CD4-positive, alpha-beta T cell treated with Interleukin-1 beta for 1 hour (primary cell): ENCODE results near the gene ATXN1.

Source experiments
- DNase-seq, 2 donors: peaks; one replicate each; pipeline ENCODE4 v3.0.0-alpha.2; 2020 to 2022

The ATXN1 gene

GRCh38 chr6:16696496-16696895 lies 64.8 kb downstream of the ATXN1 start:
- DNase-seq: no peak

GRCh38 chr6:16694781-16695578 lies 66.3 kb downstream of the ATXN1 start:
- peak in 1 of 2 donors; percentile 57 for DNase-seq

- no peak for DNase-seq
Measured at GRCh38 chr6:16691324-16691723, 69.9 kb downstream of the ATXN1 start.

GRCh38 chr6:16690608-16691142 lies 70.6 kb downstream of the ATXN1 start:
- no peak for DNase-seq

- DNase-seq: no peak
Measured at GRCh38 chr6:16689788-16690607, 71.3 kb downstream of the ATXN1 start.

GRCh38 chr6:16688984-16689636 lies 72.2 kb downstream of the ATXN1 start:
- no peak for DNase-seq

- DNase-seq: no peak
Measured at GRCh38 chr6:16688436-16688835, 72.8 kb downstream of the ATXN1 start.

- DNase-seq: no peak
Measured at GRCh38 chr6:16687045-16687444, 74.2 kb downstream of the ATXN1 start.

GRCh38 chr6:16684896-16685554 lies 76.2 kb downstream of the ATXN1 start:
- peak; percentile 65 to 69 for DNase-seq

- peak in 1 of 2 donors; percentile 29 for DNase-seq
Measured at GRCh38 chr6:16684195-16684689, 77.0 kb downstream of the ATXN1 start.

GRCh38 chr6:16683641-16684194 lies 77.5 kb downstream of the ATXN1 start:
- peak in 1 of 2 donors; percentile 55 for DNase-seq

- no peak for DNase-seq
Measured at GRCh38 chr6:16681260-16681873, 79.9 kb downstream of the ATXN1 start.

- DNase-seq: no peak
Measured at GRCh38 chr6:16679050-16679449, 82.2 kb downstream of the ATXN1 start.

- DNase-seq: no peak
Measured at GRCh38 chr6:16677458-16677857, 83.8 kb downstream of the ATXN1 start.

- DNase-seq: no peak
Measured at GRCh38 chr6:16676978-16677377, 84.3 kb downstream of the ATXN1 start.

GRCh38 chr6:16676376-16676775 lies 84.9 kb downstream of the ATXN1 start:
- no peak for DNase-seq

GRCh38 chr6:16674801-16675392 lies 86.4 kb downstream of the ATXN1 start:
- no peak for DNase-seq

GRCh38 chr6:16673011-16673797 lies 88.1 kb downstream of the ATXN1 start:
- no peak for DNase-seq

GRCh38 chr6:16671302-16672289 lies 89.7 kb downstream of the ATXN1 start:
- DNase-seq: no peak
